Measurements from ENCODE around the gene PRKN.
"Not testable (repeated sequence)": the region's sequence is repeated elsewhere in the genome, so short reads cannot be mapped to it uniquely, and the experiment has no call there.

PRKN gene

DNA sequence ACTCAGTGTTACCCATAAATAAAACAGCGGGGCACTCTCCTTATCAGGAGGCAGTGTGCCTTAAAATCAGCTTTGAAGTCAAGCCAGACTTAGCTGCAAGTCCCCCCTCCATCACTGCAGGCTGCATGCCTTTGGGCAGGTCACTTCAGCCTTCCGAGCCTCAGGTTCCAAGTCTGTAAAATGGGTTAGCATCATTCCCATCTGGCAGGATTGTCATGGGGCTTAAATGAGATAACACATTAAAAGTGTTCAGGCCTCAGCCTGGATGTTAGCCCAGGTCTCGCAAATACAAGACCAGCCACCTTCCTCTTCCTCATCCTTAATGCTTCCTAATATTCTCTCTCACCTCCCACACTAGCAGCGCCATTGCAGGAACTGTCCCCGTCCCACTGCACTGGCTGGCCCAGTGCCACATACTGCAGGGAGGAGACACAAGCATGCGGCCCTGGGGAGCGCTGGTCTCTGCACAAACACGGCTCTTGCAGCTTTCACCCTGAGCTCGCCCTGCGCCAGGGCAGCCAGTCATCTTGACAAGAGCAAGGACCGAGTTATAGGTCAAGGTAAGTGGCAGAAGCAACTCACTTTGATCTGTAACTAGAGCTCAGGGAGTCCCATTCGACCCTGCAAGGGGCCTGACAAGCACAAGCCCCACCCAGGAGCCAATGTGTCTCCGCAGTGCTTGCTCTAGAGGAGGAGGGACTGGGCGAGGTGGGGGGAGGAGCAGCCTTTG lies 889.1 kb downstream of the PRKN start:
- Mint-ChIP-seq H3K36me3 (ENCODE audit: low read depth) (no peaks in the 10 kb centered on the region), H3K4me3 (no peak overlapping the region), H3K27me3 (no peaks in the 10 kb centered on the region), H3K9me3 (no peaks in the 10 kb centered on the region), H3K4me1 (ENCODE audit: low read depth) (no peaks in the 10 kb centered on the region), H3K27ac (no peak overlapping the region)
- no peak for DNase-seq

DNA sequence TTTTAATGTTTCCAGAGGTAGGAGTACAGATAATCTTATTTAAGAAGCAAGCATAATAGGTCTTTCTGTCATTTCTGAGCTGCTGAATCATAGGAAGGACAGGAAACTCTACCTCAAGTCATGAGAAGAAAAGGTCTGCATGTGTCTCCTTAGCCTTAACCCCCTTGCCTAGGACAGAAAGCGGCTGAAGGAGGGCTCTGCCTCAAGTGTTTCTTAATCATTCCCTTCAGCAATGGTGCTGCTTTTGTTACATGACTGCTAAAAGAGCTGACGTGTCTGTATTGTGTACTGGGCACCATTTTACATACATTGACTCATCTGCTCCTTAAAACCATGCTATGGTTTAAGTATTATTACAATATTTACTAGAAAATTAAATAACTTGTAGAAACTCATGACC lies 889.7 kb downstream of the PRKN start:
- H3K27ac Mint-ChIP-seq = no peak overlapping the region
- no peaks in the 10 kb centered on the region for H3K27me3 Mint-ChIP-seq
- no peaks in the 10 kb centered on the region for H3K4me1 Mint-ChIP-seq (ENCODE audit: low read depth)
- no peak for DNase-seq
- H3K9me3 Mint-ChIP-seq = no peaks in the 10 kb centered on the region
- H3K4me3 Mint-ChIP-seq = no peak overlapping the region
- no peaks in the 10 kb centered on the region for H3K36me3 Mint-ChIP-seq (ENCODE audit: low read depth)

DNA sequence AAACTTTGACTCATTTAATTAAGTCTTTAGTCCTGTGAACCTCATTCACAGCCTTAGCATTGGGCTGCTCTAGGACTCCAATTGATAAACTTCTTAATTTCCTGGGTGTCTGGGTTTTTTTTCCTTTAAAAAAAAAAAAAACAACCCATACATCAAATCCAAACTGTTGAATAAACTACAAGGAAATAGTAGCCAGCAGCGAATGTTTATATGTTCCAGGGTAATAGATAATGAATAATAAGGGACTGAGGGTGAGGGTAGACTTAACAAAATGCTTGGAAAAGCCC lies 890.2 kb downstream of the PRKN start:
- no peak overlapping the region for H3K27ac Mint-ChIP-seq
- no peak overlapping the region for H3K4me3 Mint-ChIP-seq
- no peaks in the 10 kb centered on the region for H3K4me1 Mint-ChIP-seq (ENCODE audit: low read depth)
- no peaks in the 10 kb centered on the region for H3K36me3 Mint-ChIP-seq (ENCODE audit: low read depth)
- H3K27me3 Mint-ChIP-seq = no peaks in the 10 kb centered on the region
- no peak for DNase-seq
- no peaks in the 10 kb centered on the region for H3K9me3 Mint-ChIP-seq

DNA sequence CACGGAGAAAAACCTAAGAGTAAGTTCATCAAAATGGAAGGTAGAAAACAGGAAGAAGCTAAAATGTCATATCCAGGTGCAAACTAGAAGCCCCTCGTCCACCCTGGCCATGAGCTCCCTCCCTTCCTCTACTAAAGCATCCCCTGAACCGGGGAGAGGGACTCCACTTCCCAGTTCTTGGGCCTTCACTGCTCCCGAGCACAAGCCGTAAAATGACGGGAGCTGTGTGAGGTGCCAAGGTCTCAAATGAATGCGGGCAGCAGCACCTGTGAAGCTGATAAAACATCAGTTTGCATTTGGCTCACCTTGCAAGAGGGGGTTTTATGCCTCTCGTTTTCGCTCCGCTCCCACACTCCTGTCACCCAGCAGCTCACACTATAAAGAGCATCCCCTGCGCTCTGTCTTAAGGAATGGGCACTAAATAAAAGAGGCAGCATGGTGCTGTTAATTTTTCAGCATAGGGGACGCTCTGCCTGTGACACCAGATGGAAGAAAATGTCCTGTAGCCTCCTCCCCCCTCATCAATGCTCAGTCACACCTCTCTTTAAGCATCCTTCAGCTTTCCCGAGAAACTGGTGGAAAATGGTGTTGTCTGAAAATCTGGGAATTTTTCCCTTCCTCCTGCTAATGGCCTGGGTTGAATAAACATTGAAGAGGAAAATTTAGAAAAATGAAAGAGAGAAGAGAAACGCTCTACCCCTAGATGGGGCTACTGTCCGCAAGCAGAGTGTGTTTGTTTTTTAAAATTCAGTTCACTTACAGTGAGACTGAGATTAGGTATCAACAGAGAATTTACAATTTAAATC lies 890.7 kb downstream of the PRKN start:
- Mint-ChIP-seq H3K4me3 (no peak overlapping the region), H3K9me3 (no peaks in the 10 kb centered on the region), H3K36me3 (ENCODE audit: low read depth) (no peaks in the 10 kb centered on the region), H3K4me1 (ENCODE audit: low read depth) (no peaks in the 10 kb centered on the region), H3K27me3 (no peaks in the 10 kb centered on the region), H3K27ac (no peak overlapping the region)
- DNase-seq = no peak

DNA sequence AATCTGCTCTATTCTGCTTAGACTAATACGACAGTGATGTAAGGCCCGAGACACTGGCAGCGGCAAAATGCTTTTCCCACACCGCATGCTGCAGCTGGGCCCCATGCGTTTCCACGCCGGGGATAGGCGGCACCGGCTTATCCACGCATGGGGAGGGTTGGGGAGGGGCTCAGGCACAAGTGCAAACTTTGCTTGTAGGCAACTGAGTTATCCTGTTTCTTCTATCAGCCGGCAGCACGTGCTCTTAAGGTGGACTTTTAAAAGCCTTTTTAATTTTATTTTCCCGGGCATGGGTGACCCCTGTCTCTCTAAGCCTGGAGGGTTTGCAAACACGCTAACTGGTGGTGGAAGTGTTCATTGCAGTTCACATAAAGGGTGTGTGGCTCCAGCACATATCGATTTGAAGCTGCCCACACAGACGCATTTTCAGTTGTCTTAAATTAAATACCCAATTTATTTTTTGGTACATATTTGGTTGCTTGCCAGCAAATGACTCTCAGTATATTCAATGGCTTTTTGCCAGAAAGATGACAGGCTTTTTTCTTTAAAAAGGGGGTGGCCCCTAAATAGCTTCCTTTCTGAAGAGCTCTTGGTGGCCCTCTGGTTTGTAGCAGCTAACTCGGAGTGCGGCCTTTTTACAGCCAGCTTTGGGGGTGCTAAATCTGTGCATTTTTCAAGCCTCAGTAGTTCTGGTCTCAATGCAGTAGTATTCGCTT lies 891.9 kb downstream of the PRKN start:
- H3K9me3 Mint-ChIP-seq = no peaks in the 10 kb centered on the region
- H3K27me3 Mint-ChIP-seq = no peaks in the 10 kb centered on the region
- H3K4me3 Mint-ChIP-seq = no peak overlapping the region
- H3K36me3 Mint-ChIP-seq (ENCODE audit: low read depth) = no peaks in the 10 kb centered on the region
- H3K27ac Mint-ChIP-seq = no peak overlapping the region
- no peaks in the 10 kb centered on the region for H3K4me1 Mint-ChIP-seq (ENCODE audit: low read depth)
- DNase-seq = no peak

DNA sequence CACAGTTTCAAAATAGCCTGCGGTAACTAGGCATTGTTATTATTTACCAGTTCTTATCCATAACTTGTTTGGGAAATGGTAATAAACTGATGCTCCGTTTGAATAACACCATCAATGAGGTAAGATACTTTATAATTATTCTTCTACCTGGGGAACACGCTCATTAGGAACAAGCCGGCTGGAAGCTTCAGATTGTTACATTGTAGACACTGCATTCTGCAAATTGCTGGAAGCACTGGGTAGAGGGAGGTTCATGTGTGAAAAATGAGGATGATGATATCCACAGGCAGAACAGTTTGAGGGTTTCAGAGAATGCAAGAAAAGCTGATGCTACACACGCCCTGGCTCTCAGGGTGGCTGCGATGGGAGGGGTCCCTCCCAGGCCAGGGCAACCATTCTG lies 893.1 kb downstream of the PRKN start:
- H3K4me3 Mint-ChIP-seq = no peak overlapping the region
- H3K9me3 Mint-ChIP-seq = no peaks in the 10 kb centered on the region
- H3K4me1 Mint-ChIP-seq (ENCODE audit: low read depth) = peaks cover 2% of the 10 kb centered on the region
- no peak for DNase-seq
- H3K27me3 Mint-ChIP-seq = no peaks in the 10 kb centered on the region
- no peak overlapping the region for H3K27ac Mint-ChIP-seq
- no peaks in the 10 kb centered on the region for H3K36me3 Mint-ChIP-seq (ENCODE audit: low read depth)

DNA sequence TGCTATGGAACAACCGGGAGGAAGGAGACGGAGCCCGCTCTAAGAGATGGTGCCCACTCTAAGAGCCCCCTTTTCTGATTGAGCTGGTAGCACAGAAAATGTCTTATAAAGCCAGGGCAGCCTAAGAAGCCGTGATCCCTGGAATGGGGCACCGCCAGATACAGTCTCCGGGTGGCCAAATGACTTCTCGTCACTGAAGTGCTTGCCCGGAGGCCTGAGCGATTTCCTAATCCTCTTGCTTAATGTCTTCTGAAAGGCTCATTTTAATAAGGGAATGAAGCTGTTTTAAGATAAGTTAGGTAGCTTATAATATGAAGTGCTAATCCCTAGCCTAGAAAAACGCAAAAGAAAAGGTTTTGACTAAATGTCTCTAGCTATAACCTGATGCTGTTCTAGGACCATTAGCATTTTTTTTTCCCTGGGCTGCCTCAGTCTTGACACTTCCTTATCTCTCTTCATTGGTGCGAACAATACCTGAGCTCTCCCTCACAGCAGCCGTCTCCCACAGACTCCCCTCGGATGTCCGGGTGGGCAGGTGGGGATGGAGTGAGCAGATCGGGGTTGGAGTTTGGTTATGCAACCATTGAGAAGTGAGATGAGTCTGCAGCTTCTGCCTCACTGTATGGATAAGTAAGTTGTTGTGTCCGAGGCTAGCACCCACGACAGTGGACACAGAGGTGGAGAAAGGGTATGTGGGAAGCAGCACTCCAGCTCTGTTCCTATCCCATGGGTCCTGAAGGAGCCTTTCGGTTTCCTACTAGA lies 894.3 kb downstream of the PRKN start:
- H3K36me3 Mint-ChIP-seq (ENCODE audit: low read depth) = no peaks in the 10 kb centered on the region
- H3K27me3 Mint-ChIP-seq = no peaks in the 10 kb centered on the region
- DNase-seq = no peak
- H3K9me3 Mint-ChIP-seq = no peaks in the 10 kb centered on the region
- H3K27ac Mint-ChIP-seq = no peak overlapping the region
- H3K4me1 Mint-ChIP-seq (ENCODE audit: low read depth) = peaks cover 5% of the 10 kb centered on the region
- no peak overlapping the region for H3K4me3 Mint-ChIP-seq

DNA sequence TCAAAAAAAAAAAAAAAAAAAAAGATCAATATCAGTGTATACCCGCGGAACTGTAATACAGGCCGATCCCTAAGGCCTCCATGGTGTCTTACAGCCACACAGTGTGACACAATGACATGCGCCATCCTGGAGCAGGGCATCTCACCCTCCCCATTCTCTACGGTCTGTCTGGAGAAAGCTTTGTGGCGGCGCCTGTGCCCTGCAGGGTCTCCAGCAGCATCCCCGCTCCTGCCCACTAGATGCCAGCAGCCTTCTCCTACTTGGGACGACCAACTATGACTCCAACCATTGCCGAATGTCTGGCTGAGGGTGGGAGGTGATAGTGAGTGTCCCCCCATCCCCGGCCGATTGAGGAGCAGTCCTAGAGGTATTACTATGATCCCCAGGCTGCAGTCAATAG lies 894.9 kb downstream of the PRKN start:
- Mint-ChIP-seq H3K4me1 (ENCODE audit: low read depth) (peaks cover 5% of the 10 kb centered on the region), H3K4me3 (no peak overlapping the region), H3K36me3 (ENCODE audit: low read depth) (no peaks in the 10 kb centered on the region), H3K27me3 (no peaks in the 10 kb centered on the region), H3K27ac (no peak overlapping the region), H3K9me3 (no peaks in the 10 kb centered on the region)
- no peak for DNase-seq

DNA sequence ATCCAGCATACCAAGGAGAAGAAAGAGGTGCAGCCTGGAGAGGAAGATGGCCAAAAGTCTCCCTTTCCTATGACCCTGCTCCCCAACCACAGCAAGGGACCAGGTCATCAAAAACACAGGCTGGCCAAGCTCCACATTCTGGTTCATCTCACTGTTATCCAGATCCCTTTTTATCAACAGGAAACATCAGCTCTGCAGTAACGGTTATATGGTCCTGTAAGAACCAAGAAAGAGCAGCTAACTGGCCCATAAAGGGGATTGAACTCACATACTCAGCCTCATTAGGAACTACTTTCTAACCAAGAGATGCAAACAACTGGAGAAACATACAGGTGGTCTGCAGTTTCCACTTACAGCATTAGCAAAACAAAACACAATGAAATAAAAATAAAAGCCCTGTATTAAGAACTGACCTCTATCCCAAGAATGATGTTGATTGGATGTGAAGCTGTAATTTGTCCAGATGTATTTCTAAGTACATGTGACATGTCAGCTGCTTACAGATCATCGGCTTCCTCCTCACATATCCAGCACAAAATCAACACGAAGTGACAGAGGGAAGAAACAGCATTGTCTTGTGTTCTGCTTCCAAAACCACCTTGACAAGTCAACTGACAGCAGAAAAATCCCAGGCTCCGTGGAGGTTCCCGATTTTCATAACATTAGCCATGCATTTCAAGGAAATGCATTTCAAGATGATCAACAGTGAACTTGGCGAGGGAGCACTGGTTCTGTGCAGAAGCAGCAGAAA lies 896.5 kb downstream of the PRKN start:
- Mint-ChIP-seq H3K9me3 (no peaks in the 10 kb centered on the region), H3K27ac (no peak overlapping the region), H3K4me3 (no peak overlapping the region), H3K4me1 (ENCODE audit: low read depth) (peaks cover 5% of the 10 kb centered on the region), H3K36me3 (ENCODE audit: low read depth) (no peaks in the 10 kb centered on the region), H3K27me3 (no peaks in the 10 kb centered on the region)
- no peak for DNase-seq

DNA sequence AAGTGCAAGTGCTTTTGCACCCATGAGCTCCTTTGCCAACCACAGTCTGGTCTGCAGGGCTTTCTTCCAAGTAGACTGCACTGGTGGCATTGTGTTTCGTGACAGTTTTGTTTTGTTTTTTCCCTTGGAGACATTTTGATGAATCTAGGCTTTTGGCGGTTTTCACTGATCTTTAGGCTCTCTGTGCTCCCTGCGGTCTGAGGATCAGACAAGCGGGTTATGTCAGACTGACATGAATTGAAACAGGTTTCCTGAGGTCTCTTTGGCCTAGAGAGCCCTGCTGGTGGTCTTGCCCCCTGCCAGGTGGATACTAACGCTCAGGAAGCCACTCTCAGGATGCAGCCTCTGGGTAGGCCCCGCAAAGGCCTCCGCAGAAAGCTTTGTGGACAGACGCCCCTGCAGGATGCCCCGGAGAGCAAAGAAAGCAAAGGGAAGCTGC lies 898.3 kb downstream of the PRKN start:
- H3K4me1 Mint-ChIP-seq (ENCODE audit: low read depth) = peaks cover 5% of the 10 kb centered on the region
- no peaks in the 10 kb centered on the region for H3K9me3 Mint-ChIP-seq
- H3K4me3 Mint-ChIP-seq = no peak overlapping the region
- no peaks in the 10 kb centered on the region for H3K36me3 Mint-ChIP-seq (ENCODE audit: low read depth)
- H3K27me3 Mint-ChIP-seq = no peaks in the 10 kb centered on the region
- no peak overlapping the region for H3K27ac Mint-ChIP-seq
- DNase-seq = no peak

DNA sequence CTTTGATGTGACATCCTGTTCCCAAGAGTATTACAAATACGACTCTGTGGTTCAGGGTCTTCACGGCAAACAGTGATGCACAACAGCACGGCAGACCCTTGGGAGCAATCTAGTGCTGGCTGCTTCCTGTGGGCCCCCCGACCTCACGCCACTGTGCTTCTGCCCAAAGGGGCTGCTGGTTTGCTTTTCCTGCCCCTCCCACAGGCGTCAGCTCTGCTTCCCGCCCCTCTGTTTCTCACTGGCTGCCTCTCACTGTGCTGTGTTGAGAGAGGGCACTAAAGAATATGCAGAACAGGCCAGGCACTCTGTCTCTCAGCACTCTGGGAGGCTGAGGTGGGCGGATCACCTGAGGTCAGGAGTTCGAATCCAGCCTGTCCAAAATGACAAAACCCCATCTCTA lies 899.2 kb downstream of the PRKN start:
- Mint-ChIP-seq H3K36me3 (ENCODE audit: low read depth) (no peaks in the 10 kb centered on the region), H3K27ac (no peak overlapping the region), H3K4me1 (ENCODE audit: low read depth) (peaks cover 5% of the 10 kb centered on the region), H3K9me3 (no peaks in the 10 kb centered on the region), H3K27me3 (no peaks in the 10 kb centered on the region), H3K4me3 (no peak overlapping the region)
- DNase-seq = no peak

DNA sequence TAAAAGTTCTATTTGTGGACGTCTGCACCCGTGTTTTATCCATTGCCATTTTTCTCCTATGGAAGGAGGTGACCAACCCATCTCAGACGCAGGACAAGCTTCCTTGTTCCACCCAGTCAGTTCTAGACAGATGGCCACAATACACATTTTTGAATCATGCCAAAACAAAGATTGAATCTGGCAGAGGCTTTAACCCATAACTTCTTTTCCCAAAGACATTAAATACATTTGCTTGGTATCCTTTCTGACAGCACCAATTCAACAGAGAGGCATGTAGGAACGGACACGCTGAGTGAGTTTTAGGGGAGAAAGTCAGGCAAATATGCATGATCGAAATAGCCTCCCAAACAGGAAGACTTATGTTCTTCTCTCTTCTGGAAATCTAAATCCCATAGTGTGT lies 901.1 kb downstream of the PRKN start:
- no peak for DNase-seq
- Mint-ChIP-seq H3K27ac (no peak overlapping the region), H3K9me3 (no peaks in the 10 kb centered on the region), H3K4me3 (no peak overlapping the region), H3K27me3 (no peaks in the 10 kb centered on the region), H3K4me1 (ENCODE audit: low read depth) (peaks cover 5% of the 10 kb centered on the region), H3K36me3 (ENCODE audit: low read depth) (no peaks in the 10 kb centered on the region)

DNA sequence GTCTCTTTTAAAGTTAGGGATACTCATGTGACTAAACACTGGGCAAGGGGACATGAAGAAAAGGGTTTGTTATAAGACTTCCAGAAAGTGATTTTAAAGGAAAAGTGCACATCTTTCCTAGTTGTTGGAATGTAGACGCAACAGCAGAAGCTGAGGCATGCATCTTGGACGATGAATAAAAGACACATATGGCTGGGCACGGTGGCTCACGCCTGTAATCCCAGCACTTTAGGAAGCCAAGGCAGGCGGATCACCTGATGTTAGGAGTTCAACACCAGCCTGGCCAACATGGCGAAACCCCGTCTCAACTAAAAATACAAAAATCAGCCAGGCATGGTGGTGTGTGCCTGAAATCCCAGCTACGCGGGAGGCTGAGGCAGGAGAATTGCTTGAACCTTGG lies 905.4 kb downstream of the PRKN start:
- not testable (repeated sequence) for H3K4me3 Mint-ChIP-seq; DNase-seq; H3K4me1 Mint-ChIP-seq (ENCODE audit: low read depth); H3K9me3 Mint-ChIP-seq; H3K36me3 Mint-ChIP-seq (ENCODE audit: low read depth); H3K27me3 Mint-ChIP-seq; H3K27ac Mint-ChIP-seq

DNA sequence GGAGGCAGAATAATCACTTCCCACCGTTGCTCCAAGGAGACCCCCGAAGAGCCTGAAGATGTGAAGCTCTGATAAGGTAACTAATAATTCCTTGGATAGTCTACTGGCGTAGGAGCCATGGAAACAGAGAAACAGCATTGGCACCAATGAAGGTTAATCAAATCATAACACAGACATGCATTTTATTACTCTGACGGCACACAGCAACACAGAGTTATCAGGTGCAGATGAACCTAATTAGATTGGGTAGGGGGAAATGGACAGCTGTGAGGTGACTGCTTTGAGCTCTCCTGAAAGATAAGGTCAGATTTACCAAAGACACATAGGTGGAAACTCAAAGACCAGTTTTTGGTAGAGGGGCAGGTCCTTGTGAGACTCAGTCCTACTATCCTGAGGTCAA lies 909.7 kb downstream of the PRKN start:
- H3K27ac Mint-ChIP-seq = no peak overlapping the region
- H3K4me1 Mint-ChIP-seq (ENCODE audit: low read depth) = no peaks in the 10 kb centered on the region
- H3K27me3 Mint-ChIP-seq = no peaks in the 10 kb centered on the region
- no peak overlapping the region for H3K4me3 Mint-ChIP-seq
- H3K9me3 Mint-ChIP-seq = no peaks in the 10 kb centered on the region
- H3K36me3 Mint-ChIP-seq (ENCODE audit: low read depth) = no peaks in the 10 kb centered on the region
- DNase-seq = no peak
